Heart left ventricle (tissue), 13 donors: Measurements from ENCODE around the gene SYAP1.

Experiments used
- CTCF ChIP-seq, 12 donors: fragments of 200-600 bp; sonication (generic) in 4 of 12; IDR thresholded peaks; one replicate each; pipeline versions ENCODE4 v1.5.0 to v1.8.0; 2018 to 2022; ENCODE audit warnings: antibody characterized with exemption in 12 of 12, mild to moderate bottlenecking in 5 of 12
- POLR2A ChIP-seq, 2 donors: fragments of 450-650 bp; IDR thresholded peaks; one replicate each; pipeline ENCODE4 v1.6.1; 2017; ENCODE audit warnings: antibody characterized with exemption in 2 of 2, mild to moderate bottlenecking in 2 of 2, moderate library complexity in 2 of 2
- donor health status: ischemic (EF 13 %, LVEDD 7.1; RV severe dilation, severe dysfunction).
- donor health status: DM: no; HTN: yes; CAD: no.
- donor health status: DM: no; HTN: no; CAD: no.
- donor health status: ischemic (EF 25% LVEDD 6.9; RV normal size, moderate dysfunction).
- donor health status: ischemic (EF 25% LVEDD 5.7; RV mildly dilated, moderate dysfunction).
- donor health status: ischemic (EF 35%, LVEDD 5.7; RV mildly dilated, moderate dysfunction).
- donor health status: nonischemic (EF 11% LVEDD 7.7; RV severe dilation, severe dysfunction).
- donor health status: DM: yes; HTN: yes; CAD: no.
- donor health status: PGD.
- donor health status: ischemic (EF 29% LVEDD 5.4; RV normal size, mild dysfunction).
- donor health status: nonischemic (EF 23%, LVEDD 6.1; RV moderate dilation, normal function).

- TF ChIP-seq CTCF (IDR thresholded peaks at IDR 0.05), result no peak
- TF ChIP-seq POLR2A (IDR thresholded peaks at IDR 0.05), result no peak
These were observed 37.3 kb downstream of the SYAP1 start for GRCh38 chrX:16756724-16757123.
